HTR-8/SVneo (cell line): ENCODE data around the gene GPC6.

Source experiments
- DNase-seq: peaks from one replicate; pipeline ENCODE4 v3.0.0; 2011; ENCODE audit warnings: low spot score, mixed read lengths; ENCODE audit not compliant: insufficient read length
- FAIRE-seq: peaks from 2 replicates; lab custom pipeline; 2011; peaks lifted over from hg19 to GRCh38; lab: Jason Lieb, UNC

GPC6 gene

GRCh38 chr13:93784191-93784590, 557.6 kb downstream of the GPC6 start:
- no peak for FAIRE-seq

GRCh38 chr13:93786846-93787489, 560.4 kb downstream of the GPC6 start:
- no peak for DNase-seq

More at GRCh38 chr13:93784191-93784590, 557.6 kb downstream of the GPC6 start:
- DNase-seq, result no peak

GRCh38 chr13:93788456-93788855, 561.8 kb downstream of the GPC6 start:
- DNase-seq (no peak), FAIRE-seq (no peak)

More at GRCh38 chr13:93786846-93787489, 560.4 kb downstream of the GPC6 start:
- FAIRE-seq, result no peak

GRCh38 chr13:93789058-93789457, 562.5 kb downstream of the GPC6 start:
- no peak for DNase-seq
- no peak for FAIRE-seq

GRCh38 chr13:93794197-93794885, 567.7 kb downstream of the GPC6 start:
- FAIRE-seq (no peak), DNase-seq (no peak)

- DNase-seq, result no peak
- no peak for FAIRE-seq
Measured at GRCh38 chr13:93797463-93797862, 570.9 kb downstream of the GPC6 start.

GRCh38 chr13:93800342-93800741, 573.7 kb downstream of the GPC6 start:
- no peak for FAIRE-seq
- DNase-seq, result no peak

GRCh38 chr13:93805736-93806135, 579.1 kb downstream of the GPC6 start:
- no peak for FAIRE-seq
- DNase-seq, result no peak

GRCh38 chr13:93806861-93807260, 580.3 kb downstream of the GPC6 start:
- FAIRE-seq (no peak), DNase-seq (no peak)

GRCh38 chr13:93810264-93810663, 583.7 kb downstream of the GPC6 start:
- DNase-seq (no peak), FAIRE-seq (no peak)

GRCh38 chr13:93811071-93811737, 584.6 kb downstream of the GPC6 start:
- no peak for FAIRE-seq

GRCh38 chr13:93811738-93812112, 585.1 kb downstream of the GPC6 start:
- FAIRE-seq (no peak), DNase-seq (no peak)

More at GRCh38 chr13:93811071-93811737, 584.6 kb downstream of the GPC6 start:
- DNase-seq, result no peak

GRCh38 chr13:93814658-93815057, 588.1 kb downstream of the GPC6 start:
- DNase-seq, result no peak
- no peak for FAIRE-seq

GRCh38 chr13:93818345-93818744, 591.7 kb downstream of the GPC6 start:
- FAIRE-seq, result no peak

GRCh38 chr13:93819331-93819890, 592.8 kb downstream of the GPC6 start:
- no peak for FAIRE-seq

More at GRCh38 chr13:93818345-93818744, 591.7 kb downstream of the GPC6 start:
- no peak for DNase-seq

GRCh38 chr13:93824286-93824685, 597.7 kb downstream of the GPC6 start:
- no peak for DNase-seq
- FAIRE-seq, result no peak

More at GRCh38 chr13:93819331-93819890, 592.8 kb downstream of the GPC6 start:
- no peak for DNase-seq

- no peak for DNase-seq
Measured at GRCh38 chr13:93834051-93834450, 607.4 kb downstream of the GPC6 start.

GRCh38 chr13:93843082-93843481, 616.5 kb downstream of the GPC6 start:
- FAIRE-seq (no peak), DNase-seq (no peak)

More at GRCh38 chr13:93834051-93834450, 607.4 kb downstream of the GPC6 start:
- FAIRE-seq, result no peak

- DNase-seq (no peak), FAIRE-seq (no peak)
Measured at GRCh38 chr13:93847162-93847561, 620.6 kb downstream of the GPC6 start.

GRCh38 chr13:93848247-93848646, 621.6 kb downstream of the GPC6 start:
- no peak for FAIRE-seq
- DNase-seq, result no peak

GRCh38 chr13:93851236-93851635, 624.6 kb downstream of the GPC6 start:
- DNase-seq (no peak), FAIRE-seq (no peak)
